ENCODE data around the gene MAPRE3.
A peak's percentile ranks its signal among the peaks of the same experiment; 100 is the strongest.

MAPRE3 gene

GRCh38 chr2:27040282-27040681, 69.8 kb downstream of the MAPRE3 start:
- H3K27me3 ChIP-seq (replicated peaks) = no peaks in the 10 kb centered on the region
- in situ Hi-C loops (cut with HindIII; ENCODE audit: low pct_ligation_motif_present, low sequenced_read_pairs) = no loop called here
- TF ChIP-seq CTCF (IDR thresholded peaks at IDR 0.05; ENCODE audit: low read depth, low read length, missing control alignments) = no peak
- DNase-seq = no peak
- H3K27ac ChIP-seq = no peak overlapping the region
- peaks cover 83% of the 10 kb centered on the region for H3K36me3 ChIP-seq (replicated peaks)
- no peak overlapping the region for H3K4me3 ChIP-seq (ENCODE audit: low read depth, low read length)

- Histone ChIP-seq H3K27me3 (replicated peaks) (no peaks in the 10 kb centered on the region), H3K4me3 (ENCODE audit: low read depth, low read length) (no peak overlapping the region), H3K36me3 (replicated peaks) (peaks cover 68% of the 10 kb centered on the region), H3K27ac (no peak overlapping the region)
- in situ Hi-C loops (cut with HindIII; ENCODE audit: low pct_ligation_motif_present, low sequenced_read_pairs) = no loop called here
- TF ChIP-seq CTCF (IDR thresholded peaks at IDR 0.05; ENCODE audit: low read depth, low read length, missing control alignments) = no peak
- DNase-seq = no peak
These were observed 71.3 kb downstream of the MAPRE3 start for GRCh38 chr2:27041752-27042151.

- H3K27me3 ChIP-seq (replicated peaks) = no peaks in the 10 kb centered on the region
- in situ Hi-C loops (cut with HindIII; ENCODE audit: low pct_ligation_motif_present, low sequenced_read_pairs) = no loop called here
- TF ChIP-seq CTCF (IDR thresholded peaks at IDR 0.05; ENCODE audit: low read depth, low read length, missing control alignments) = no peak
- no peak overlapping the region for H3K27ac ChIP-seq
- no peak overlapping the region for H3K4me3 ChIP-seq (ENCODE audit: low read depth, low read length)
- peaks cover 64% of the 10 kb centered on the region for H3K36me3 ChIP-seq (replicated peaks)
- DNase-seq = no peak
These were observed 71.8 kb downstream of the MAPRE3 start for GRCh38 chr2:27042159-27042661.

- Histone ChIP-seq H3K27ac (no peak overlapping the region), H3K36me3 (replicated peaks) (peaks cover 55% of the 10 kb centered on the region), H3K4me3 (ENCODE audit: low read depth, low read length) (no peak overlapping the region), H3K27me3 (replicated peaks) (no peaks in the 10 kb centered on the region)
- DNase-seq = no peak
- no peak for TF ChIP-seq CTCF (IDR thresholded peaks at IDR 0.05; ENCODE audit: low read depth, low read length, missing control alignments)
- in situ Hi-C loops (cut with HindIII; ENCODE audit: low pct_ligation_motif_present, low sequenced_read_pairs) = no loop called here
These were observed 72.7 kb downstream of the MAPRE3 start for GRCh38 chr2:27042985-27043634.

- no peak for TF ChIP-seq CTCF (IDR thresholded peaks at IDR 0.05; ENCODE audit: low read depth, low read length, missing control alignments)
- Histone ChIP-seq H3K27ac (peak overlapping the region; percentile 22), H3K27me3 (replicated peaks) (no peaks in the 10 kb centered on the region), H3K4me3 (ENCODE audit: low read depth, low read length) (peak overlapping the region; percentile 86), H3K36me3 (replicated peaks) (peaks cover 3% of the 10 kb centered on the region)
- DNase-seq = no peak
- in situ Hi-C loops (cut with HindIII; ENCODE audit: low pct_ligation_motif_present, low sequenced_read_pairs) = no loop called here
These were observed 79.2 kb downstream of the MAPRE3 start for GRCh38 chr2:27049422-27050280.

Data from brain microvascular endothelial cell (primary cell).